HG03432 (cell line): Measurements from ENCODE around the gene NCS1.

Experiments used
- ATAC-seq: cut with Tn5 transposase; IDR thresholded peaks from one replicate; pipeline ENCODE4 v1.9.1; 2021; ENCODE audit warnings: mild to moderate bottlenecking, moderate library complexity; ENCODE audit not compliant: unreplicated experiment

The NCS1 gene

GRCh38 chr9:130172161-130172857 lies at the start of gene NCS1:
Gene NCS1, plus strand, starts transcription at chr9:130172404. Its CDS starts 260 bp downstream, at chr9:130172664.
- ATAC-seq: no peak

GRCh38 chr9:130122456-130122855 lies 49.7 kb upstream of the NCS1 start:
- no peak for ATAC-seq

DNA sequence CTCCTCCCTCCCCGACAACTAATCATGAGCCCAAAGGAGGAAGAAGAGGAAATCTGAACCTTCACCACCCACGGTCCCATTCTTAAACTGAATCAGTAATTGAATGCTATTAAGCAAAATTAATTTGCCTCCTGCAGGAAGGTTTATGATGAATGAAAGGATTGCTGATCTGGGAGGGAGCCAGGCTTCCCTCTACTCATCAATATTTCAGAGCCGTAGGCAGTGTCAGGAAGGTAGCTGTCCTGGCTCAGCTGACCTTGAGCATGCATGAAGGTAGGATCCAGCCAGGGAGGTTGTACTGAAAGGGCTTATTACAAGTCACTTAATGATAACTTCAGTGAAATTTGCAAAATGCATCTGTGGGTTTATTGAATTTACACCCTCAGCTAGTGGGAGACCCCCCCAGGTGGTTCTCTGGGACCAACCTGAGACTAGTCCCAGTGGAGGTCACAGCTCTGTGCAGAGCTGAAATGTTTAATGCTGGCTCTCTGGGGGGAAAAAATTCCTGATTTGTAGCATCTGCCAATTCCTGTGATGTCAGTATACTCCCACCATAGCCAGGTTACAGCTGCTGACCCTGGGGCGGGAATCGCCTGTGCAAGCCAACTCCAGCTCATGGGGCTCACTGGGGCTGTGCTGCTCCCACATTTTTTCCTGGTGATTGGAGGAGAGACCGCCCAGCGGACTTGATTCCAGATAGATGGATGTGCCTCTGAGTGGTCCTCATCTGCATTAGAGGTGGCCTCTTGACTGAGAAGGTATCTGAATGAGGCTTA lies 47.9 kb upstream of the NCS1 start:
- ATAC-seq: no peak

GRCh38 chr9:130126721-130127433 lies 45.3 kb upstream of the NCS1 start:
- no peak for ATAC-seq

DNA sequence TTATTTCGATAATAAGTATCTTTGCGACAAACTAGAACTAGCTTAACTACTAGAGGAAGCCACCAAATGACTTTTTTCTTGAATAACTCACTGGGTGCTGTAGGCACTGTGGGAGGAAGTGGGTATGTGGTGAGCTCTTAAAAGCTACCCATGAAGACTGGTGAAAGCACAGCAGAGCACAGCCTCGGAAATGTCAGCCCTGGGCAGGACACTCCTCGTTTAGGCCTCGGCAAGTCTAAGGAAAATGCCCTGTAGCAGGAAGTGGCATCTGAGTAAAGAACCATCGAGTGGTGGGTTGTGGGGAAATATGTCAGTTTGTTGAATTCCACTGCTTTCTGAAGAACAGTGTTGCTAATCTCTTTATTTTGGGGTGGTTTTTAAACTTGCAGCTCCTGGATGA lies 44.0 kb upstream of the NCS1 start:
- peak; percentile 70 for ATAC-seq

DNA sequence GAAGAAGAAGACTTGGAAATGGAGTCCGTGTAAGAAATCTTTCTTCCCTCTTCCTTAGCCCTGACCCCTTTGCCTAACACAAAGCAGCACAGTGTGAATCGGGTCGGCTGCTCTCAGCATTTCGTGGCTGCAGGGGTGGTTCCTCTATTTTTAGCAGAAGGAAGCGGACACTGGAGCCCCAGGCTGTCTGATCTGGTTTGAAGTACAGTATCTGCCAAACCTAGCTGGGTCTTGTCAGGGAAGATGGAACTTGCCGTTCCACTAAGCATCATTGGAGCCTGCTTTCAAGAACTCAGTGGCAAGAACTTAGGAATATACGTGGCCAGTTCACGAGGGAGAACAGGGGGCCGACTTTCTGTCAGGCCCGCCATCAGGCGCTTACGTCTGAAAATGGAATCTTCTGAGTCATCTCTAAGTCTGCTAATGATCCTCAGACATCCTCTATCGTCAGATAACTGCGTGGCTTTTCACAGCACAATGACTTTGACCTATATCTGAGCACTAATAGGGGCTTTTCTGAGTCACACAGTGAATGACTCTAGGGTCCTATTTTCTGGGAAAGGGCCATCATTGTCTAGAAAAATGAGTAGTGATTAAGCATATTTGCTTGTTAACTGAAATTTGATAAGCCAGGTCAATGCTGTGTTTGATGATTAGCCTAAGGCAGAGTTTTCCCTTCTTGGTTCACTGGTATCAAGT lies 43.3 kb upstream of the NCS1 start:
- peak; percentile 61 for ATAC-seq

DNA sequence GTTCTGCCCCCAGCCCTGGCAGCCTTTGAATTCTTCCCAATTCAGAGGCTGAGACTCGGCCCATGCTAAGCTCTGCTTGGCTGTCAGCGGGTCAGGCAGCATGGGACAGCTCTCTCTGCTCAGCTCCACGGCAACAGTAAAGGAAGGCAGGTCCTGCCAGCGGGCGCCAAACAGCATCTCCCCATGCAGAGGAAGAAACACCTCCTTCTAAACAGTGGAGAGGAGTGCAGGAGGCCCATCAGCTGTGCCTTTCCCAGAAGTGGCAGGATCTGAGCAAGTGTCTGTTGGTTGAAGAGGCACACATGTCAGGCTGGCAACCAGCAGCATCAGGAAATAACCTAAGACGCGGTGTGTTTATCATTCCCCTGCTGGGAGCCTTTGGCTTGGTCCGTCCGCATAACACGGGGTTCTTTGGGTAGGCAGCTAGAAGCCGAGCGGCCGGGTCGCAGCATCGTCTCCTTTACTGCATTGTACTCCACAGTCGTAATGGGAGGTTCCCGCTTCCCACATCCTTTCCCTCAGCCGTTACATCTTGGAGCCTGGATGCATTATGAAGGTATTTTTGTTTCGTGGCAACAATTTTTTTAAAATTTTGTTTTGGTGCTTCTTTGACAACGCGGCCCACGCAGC lies 42.7 kb upstream of the NCS1 start:
- ATAC-seq: no peak

- no peak for ATAC-seq
Observed at GRCh38 chr9:130132746-130133145, 39.5 kb upstream of the NCS1 start.

- ATAC-seq: no peak
Observed at GRCh38 chr9:130137081-130137640, 35.0 kb upstream of the NCS1 start.

GRCh38 chr9:130137641-130138081 lies 34.5 kb upstream of the NCS1 start:
- no peak for ATAC-seq

DNA sequence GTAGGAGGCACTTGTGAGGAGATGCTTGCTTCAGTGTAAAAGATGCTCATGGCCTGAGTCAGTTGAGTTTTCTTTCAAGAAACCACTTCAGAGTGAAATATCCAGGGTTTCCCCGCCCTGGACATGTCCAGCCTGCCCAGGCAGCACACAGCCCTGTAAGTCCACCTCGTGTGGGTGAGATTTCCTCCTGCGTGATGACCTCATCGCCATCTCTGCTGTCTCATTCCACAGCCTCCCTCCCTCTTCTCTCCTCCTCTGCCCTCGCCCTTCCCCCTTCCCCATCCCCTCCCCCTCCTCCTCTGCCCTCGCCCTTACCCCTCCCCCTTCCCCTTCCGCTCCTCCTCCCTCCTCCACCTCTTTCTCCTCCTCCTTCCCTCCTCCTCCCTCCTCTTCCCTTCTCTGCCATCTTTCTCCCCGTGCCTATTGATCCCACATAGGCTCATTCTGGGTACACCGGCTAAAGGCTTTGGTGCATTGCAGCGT lies 34.0 kb upstream of the NCS1 start:
- no peak for ATAC-seq

GRCh38 chr9:130138791-130139190 lies 33.4 kb upstream of the NCS1 start:
- ATAC-seq: no peak

DNA sequence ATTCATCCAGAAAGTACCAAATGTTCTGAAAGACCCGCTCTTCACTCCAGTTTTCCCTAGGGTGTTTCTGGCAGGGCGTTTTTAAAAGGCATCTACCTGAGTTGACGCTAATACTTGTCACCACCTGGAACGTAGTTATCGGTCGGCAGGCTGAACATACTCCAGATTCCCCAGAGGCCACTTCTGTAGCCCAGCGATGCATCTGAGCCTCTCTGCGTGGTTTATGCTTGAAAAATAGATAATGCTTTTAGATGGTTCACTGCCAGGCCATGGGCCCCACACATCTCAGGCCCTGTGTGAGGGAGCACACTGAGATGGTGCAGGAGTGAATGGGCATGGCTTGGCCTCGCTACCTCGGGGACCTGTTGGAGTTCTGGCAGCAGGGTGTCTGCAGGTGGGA lies 33.0 kb upstream of the NCS1 start:
- no peak for ATAC-seq

GRCh38 chr9:130140706-130141105 lies 31.5 kb upstream of the NCS1 start:
- no peak for ATAC-seq

DNA sequence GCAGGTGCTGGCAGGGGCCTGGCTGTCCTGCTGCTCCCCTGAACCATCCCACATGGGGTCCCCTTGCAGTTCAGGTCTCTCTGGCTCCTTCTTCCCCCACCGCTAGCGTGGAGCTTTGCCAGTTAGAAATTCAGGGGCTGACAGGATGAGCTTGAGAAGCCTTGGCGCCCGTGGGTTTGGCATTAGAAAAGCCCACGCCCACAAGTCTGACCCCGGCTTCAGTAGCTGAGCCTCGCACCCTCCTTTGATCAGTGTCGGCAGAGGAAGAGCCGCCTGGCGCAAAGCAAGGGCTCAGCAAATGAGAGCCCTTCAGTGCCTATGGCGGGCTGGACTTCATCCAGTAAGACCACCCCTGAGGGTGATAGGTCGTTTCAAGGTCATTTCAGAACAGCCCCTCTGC lies 30.1 kb upstream of the NCS1 start:
- no peak for ATAC-seq

GRCh38 chr9:130142641-130143040 lies 29.6 kb upstream of the NCS1 start:
- ATAC-seq: no peak

GRCh38 chr9:130143279-130143893 lies 28.8 kb upstream of the NCS1 start:
- ATAC-seq: no peak

- ATAC-seq: no peak
Observed at GRCh38 chr9:130143958-130144366, 28.2 kb upstream of the NCS1 start.

DNA sequence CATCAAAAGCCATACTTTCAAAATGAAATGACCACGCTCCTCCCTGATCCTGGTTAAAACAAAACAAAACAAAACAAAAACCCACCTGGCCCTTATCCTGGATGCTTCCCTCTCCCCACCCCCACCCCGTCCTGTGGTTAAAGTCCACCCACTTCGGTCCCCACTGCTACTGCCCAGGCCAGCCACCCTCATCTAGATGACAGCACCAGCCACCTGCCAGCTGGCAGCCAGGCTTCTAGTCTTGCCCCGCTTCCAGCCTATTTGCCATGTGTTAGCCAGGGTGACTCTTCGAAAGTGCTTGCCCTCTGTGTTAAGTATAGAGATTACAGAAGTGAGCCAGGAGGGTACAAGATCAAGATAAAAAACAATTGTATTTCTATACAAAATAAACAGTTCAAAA lies 27.5 kb upstream of the NCS1 start:
- no peak for ATAC-seq

- ATAC-seq: no peak
Observed at GRCh38 chr9:130145658-130146057, 26.5 kb upstream of the NCS1 start.
